ENCODE results near the gene SMOC2.

- no peak for TF ChIP-seq CTCF (IDR thresholded peaks at IDR 0.05)
- no peak for TF ChIP-seq POLR2AphosphoS5 (IDR thresholded peaks at IDR 0.05)
- no peak for TF ChIP-seq EP300 (IDR thresholded peaks at IDR 0.05)
- no peak for TF ChIP-seq POLR2A (IDR thresholded peaks at IDR 0.05; ENCODE audit: low read depth)
These were observed 209.7 kb downstream of the SMOC2 start for GRCh38 chr6:168650671-168651111.
